HG02588 (cell line): Measurements from ENCODE around the gene CRYM.
"Not testable (repeated sequence)": the region's sequence is repeated elsewhere in the genome, so short reads cannot be mapped to it uniquely, and the experiment has no call there.

Experiments used
- ATAC-seq: cut with Tn5 transposase; IDR thresholded peaks from one replicate; pipeline ENCODE4 v1.9.1; 2021; ENCODE audit warnings: mild to moderate bottlenecking, moderate library complexity; ENCODE audit not compliant: unreplicated experiment

Gene CRYM

DNA sequence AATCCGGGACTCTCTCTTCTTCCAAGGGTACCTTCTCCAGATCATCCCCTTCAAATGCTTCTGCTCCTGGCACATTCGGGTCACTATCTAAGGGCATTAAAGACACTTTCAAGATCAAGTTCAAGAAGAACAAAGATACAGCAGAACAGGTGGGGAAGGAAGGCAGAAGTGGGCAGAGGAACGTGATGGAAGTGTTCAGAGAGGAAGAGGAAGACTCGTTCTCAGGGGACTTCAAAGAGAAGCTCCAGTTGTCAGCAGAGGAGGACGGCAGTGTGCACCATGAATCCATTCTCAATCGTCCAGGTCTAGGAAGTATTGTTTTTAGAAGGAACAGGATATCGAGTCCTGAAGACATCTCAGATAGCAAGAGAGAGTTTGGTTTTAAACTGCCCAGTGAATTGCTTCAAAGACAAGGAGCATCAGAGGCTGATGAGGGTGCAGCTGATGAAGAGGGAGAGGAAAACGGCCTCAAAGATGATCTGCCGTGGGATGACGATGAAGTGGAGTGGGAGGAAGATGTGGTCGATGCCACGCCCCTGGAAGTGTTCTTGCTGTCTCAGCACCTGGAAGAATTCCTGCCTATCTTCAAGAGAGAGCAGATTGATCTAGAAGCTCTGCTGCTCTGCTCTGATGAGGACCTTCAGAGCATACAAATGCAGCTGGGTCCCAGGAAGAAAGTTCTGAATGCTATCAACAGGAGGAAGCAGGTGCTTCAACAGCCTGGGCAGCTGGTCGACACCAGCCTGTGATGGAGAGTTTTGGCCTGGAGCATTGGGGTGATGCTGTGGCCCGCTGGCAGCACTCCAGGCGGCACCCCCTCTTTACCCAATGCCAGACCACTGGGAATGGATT is 27.8 kb downstream of the CRYM start:
- ATAC-seq: no peak

DNA sequence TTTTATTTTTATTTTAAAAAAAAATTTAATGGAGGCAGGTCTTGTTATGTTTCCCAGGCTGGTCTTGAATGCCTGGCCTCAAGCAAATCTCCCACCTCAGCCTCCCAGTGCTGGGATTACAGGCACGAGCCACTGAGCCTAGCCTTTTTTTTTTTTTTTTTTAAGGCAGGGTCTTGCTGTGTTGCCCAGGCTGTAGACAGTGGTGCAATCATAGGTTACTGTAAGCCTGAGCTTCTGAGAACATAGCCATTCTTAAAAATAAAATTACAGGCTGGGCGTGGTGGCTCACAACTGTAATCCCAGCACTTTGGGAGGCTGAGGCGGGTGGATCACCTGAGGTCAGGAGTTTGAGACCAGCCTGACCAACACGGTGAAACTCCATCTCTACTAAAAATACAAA is 29.9 kb downstream of the CRYM start:
- ATAC-seq: not testable (repeated sequence)

DNA sequence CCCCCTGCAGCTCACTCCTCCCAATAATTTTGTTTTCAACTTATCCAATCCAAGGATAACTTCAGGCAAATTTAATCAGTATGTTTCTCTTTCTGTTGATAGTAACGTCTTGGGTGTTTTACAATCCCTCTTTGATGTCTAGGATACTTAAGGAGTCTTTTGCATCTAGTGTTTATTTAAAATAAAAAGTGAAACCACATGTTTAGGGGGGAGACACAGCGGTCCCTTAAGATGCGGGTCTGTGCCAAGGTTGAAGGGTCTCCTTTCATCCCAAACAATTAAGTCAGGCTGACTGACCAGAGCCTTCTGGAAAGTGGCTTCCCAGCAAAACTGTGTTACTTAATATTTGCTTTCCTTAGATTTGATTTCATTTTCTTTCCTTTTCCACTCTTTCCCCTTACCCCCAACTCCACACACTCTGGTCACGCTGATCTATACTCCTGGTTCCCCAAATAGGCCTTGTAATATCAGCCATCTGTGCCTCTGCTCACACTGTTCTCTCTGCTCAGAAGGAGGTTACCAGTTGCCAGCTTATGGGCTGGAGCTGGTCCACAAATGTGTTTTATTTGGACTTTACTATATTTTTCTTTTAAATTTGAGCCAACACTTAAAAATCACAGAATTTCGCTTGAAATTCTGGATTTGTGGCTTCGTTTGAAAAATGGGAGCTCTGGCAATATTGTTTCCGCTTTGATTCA is 33.4 kb downstream of the CRYM start:
- ATAC-seq: no peak

DNA sequence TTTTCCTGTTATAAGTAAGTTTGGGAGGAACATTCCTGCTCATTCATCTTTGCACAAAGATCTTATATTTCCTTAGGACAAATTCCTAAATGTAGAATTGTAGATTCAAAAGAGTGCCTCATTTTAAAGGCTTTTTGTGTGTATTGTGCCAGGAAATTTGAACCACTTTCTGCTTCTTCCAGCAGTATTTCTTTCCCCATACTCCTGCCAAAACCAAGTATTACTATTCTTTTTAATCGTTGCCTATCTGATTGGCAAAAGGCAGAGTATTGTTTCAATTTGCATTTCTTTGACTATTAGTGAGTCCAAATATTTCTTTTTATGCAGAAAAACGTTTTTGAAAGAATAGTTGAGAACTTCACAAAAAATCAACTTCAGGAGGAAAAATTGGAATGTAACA is 35.3 kb downstream of the CRYM start:
- no peak for ATAC-seq

DNA sequence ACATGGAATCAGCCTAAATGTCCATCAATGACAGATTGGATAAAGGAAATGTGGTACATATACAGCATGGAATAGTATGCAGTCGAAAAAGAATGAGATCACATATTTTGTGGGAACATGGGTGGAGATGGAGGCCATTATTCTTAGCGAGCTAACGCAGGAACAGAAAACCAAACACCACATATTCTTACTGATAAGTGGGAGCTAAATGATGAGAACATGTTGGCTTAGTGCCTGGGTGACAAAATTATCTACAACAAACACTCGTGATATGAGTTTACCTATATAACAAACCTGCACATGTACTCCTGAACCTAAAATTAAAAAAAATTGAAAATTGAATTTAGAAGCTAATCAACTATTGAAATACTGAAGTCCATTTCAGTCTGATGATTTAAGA is 38.4 kb downstream of the CRYM start:
- no peak for ATAC-seq

DNA sequence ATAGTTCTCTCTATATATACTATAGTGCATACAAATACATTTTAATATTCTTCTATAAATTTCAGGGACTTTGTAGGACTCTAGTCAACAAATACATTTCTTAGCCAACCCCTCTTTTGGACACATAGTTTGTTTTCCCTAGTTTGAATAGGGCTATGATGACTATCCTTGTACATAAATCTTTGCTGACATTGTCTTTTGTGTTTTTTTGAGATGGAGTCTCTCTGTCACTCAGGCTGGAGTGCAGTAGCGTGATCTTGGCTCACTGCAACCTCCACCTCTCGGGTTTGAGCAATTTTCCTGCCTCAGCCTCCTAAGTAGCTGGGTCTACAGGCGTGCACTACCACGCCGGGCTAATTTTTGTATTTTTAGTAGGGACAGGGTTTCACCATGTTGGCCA is 41.3 kb downstream of the CRYM start:
- no peak for ATAC-seq

DNA sequence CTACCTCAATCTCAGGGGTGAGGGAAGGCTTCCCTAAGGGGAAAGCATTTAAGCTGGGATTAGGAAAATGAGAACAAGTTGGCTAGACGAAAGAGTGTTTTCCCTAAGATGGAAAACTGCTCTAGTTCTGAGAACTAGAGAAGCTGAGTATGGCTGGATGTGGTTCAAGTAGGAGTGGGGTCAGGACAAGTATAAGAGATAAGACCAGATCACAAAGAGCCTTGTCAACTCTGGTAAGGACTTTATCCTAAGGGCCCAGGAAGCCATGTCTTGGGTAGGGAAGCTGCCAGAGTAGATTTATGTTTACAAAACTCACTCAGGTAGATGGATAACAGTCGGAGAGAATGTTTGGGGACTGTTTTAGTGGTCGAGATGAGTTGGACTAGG is 42.9 kb downstream of the CRYM start:
- ATAC-seq: no peak

DNA sequence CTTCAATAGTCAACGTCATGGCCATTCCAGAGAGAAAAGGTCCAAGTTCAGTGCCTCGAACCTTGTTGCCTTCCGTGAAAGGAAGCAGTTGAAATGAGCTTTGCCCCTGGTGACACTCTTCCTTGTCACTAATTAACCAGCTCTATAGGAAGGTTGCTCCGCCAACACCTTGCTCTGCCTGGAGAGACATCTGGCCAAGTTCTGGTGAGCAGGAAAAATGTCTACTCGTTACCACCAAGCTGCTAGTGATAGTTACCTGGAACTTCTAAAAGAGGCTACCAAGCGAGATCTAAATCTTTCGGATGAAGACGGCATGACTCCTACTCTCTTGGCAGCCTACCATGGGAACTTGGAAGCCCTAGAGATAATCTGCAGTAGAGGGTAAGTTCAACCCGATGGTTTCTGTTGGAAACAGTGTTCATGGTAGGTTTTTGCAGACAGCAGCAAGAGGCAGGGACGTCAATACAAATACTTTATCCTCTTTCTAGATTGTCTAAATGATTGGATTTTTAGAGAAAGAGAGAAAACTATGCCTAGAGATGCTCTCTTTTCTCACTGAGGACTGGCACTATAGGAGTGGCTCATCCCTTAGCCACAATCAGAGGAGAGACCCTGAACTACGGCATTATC is 44.5 kb downstream of the CRYM start, which contains the start of gene ANKS4B:
Gene ANKS4B (plus strand): TSS at position 179 of the 630 bp plus-strand sequence. CDS start 39 bp downstream, at position 218.
- no peak for ATAC-seq

DNA sequence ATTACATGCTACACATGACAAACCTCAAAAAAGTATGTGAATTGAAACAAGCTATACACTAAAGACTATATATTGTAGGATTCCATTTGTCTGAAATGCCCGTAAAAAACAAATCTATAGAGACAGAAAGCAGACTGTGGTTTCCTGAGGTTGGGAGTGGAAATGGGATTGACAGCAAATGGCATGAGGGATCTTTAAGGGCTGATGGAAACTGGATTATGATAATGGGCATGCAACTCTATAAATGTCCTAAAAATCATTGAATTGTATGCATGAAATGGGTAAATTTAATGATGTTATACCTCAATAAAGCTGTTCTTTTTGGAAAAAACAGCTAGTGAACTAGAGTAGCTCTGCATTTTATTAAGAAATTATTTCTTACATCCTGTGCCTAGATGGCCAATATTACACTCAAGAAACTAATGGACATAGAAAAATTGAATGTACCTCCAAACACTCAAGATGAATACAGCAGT is 45.0 kb downstream of the CRYM start:
- no peak for ATAC-seq

DNA sequence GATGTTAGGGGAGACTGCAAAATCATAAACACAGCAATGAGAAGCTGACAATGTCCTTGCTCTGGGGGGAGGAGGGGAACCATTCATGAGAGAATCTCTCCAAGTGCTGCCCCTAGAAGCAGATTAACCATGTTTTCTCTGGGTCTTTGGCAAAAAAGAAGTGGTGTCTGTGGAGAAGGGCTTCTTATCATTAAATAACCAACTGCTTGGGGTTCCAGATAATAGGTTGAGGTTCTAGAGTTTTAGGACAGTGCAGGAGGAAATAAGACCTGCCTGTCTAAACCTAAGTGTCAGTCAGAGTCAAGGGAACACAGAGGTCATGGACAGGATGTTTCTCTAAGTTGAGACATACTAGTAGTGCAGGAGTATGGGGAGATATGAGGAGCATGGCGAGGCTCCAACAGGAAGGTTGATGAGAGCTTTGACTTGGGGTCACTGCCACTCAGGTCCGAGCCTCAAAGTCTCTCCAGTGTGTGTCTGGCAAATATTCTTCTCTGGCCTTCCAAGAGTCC is 49.7 kb downstream of the CRYM start:
- ATAC-seq: no peak

DNA sequence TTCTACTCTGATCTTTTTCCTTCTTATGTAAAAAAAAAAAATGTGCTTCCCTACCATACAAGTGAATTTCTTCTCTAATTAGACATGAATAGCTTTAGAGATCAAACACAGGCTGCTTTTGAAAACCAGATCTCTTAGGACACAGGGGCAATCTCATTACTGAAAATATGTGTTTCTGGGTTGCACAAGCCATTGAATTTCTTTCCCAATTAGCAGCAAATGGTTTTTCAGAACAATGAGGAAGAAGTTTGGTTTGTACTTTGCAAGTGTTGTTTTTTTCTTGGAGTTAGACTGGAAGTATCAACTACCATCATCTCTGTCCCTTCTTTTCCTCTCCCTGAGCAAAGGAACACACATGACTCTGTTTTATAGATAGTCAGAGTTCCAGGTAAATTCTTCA is 50.2 kb downstream of the CRYM start:
- ATAC-seq: no peak

DNA sequence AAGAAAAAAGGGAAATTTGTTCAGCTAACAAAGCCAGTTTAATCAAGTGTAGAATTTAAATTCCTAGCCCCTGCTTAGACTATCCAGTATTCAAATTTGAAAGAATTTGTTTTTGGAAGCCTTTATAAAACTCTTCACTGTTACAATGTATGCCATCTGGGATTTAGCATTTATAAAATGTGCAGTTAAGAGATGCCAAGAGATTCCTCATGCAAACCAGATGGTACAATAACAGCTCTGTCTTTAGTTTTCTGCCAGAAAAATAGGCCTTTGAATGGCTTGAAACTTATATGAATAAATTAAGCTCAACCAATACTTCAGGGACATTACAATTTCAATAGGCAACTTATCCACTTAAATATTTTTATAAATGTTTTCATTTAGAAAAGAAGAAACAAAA is 51.3 kb downstream of the CRYM start:
- no peak for ATAC-seq

DNA sequence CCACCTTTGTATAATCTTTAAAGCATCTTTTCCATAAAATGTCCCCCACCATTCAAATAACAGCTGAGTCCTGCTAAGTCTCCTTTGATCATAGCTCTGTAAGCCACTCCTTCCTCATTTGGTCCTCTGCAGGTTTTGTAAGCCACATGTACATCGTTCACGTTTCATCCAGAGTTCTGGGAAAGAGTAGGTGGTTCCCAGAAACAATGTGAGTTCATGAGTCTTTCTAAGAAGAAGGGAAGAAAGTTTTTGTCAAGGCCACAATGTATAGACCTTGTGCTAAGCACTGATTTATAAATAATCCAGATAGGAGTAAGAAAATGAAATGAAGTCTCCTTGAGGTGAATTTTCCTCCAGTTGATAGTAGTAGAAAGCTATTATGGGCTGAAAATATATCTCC is 53.3 kb downstream of the CRYM start:
- no peak for ATAC-seq

DNA sequence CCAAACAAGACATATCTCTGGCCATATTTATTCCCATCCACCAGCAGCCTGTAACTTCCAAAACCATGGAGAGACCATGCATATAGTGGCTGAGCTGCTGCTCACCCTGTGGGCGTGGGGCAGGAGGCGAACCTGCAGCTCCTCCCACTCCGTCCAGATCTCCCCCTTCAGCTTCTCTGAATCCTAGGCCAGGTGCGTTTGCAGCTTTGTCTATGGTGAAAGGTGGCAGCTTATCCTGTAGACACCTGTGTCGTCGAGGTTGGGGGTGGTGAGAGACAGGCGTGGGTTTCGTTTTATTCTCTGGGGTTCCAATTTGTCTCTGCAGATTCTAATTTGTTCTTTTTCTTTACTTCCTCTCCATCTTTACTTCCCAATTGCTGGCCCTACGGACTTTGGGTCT is 54.3 kb downstream of the CRYM start:
- ATAC-seq: no peak

DNA sequence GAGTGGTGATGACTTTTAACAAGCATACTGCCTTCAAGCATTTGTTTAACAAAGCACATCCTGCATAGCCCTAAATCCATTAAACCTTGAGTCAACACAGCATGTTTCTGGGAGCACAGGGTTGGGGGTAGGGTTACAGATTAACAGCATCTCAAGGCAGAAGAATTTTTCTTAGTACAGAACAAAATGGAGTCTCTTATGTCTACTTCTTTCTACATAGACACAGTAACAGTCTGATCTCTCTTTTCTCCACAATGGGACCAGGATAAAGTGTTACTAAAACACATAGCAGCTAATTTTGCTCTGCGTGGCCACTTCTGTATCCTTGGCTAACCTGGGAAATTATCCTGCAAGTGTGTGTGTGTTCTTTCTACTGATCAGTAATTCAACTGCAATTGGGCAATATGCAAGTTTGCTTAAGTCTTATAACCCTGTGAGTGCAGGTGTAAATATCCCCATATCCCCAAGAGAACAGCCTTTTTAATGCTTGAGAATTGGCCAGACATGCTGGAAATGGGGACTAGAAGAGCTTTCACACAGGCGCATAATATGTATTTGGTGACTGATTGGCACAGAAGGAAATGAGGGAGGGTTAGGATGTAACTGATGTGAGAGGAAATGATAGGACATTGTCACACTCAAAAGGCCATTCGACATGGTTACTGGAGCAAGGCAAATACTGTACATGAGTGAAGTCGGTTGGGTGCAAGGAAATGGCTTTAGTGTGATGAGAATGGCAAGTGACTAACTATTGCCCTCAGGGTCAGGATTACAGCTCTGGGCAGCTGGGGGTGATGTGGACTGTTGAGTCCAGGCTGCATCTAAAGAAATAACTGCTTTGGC is 55.4 kb downstream of the CRYM start:
- ATAC-seq: no peak

DNA sequence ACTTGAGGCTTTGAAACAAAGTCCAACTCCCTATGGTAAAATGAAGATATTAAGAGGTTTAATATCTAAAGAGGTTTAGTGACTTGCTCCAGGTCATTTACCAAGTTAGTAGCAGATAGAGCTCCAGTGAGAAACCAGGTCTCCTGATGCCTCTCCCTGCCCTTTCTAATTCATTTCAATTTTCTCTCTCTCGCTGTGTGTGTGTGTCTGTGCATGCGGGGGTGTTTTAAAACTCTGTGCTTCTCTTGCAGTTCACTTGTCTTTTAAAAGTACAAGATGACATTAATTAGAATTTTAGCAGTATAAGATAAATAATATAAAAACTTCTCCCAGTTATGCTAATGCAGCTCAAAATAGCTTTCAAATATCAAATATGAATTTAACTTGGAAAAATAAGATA is 58.5 kb downstream of the CRYM start:
- ATAC-seq: no peak

DNA sequence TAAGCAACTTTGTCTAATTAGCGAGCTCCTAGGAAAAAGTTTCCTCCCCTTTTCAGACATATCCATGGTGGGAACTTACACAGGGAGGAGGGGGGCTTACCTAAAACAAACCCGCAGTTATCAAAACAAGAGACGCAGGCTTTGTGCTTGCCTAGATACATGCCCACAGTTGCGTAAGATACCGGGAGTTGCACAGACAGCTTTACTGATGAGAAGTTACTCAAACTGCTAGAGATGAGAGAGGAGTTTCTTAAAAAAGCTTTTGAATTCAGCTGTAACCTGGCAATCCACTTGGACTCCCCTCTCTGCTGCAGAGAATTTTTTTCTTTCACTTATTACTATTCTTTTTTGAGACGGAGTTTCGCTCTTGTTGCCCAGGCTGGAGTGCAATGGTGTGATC is 59.9 kb downstream of the CRYM start:
- ATAC-seq: no peak

DNA sequence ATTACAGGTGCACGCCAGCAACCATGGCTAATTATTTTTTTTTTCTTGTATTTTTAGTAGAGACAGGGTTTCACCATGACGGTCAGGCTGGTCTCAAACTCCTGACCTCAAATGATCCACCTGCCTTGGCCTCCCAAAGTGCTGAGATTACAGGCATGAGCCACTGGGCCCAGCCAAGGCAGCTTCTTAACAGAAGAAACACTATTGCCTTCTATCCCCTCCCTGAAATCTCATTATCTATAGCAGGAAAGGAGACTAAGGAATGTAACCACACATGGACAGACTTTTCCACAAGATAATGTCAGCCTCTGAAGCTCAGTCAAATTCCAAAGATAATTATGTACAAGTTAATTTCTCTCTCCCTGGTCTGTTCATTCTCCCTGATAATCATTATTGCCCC is 61.0 kb downstream of the CRYM start:
- no peak for ATAC-seq

DNA sequence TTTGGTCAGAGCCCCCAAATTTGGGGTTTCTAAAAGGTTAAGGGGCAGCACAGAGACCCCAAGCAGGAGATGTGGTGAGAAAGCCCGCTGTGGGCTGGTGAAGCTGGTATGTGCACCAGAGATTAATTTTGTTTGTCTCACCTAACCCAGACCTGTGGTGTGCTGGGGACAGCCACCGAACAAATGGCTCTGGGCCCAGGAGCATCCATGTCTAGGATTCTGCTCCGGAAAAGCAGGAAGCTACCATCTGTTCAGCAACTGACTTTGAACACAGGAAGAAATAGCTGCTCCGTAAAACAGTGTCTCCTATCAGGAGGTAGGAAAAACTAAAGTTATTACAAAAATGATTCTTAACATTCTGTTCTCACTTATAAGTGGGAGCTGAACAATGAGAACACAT is 64.0 kb downstream of the CRYM start:
- ATAC-seq: no peak

DNA sequence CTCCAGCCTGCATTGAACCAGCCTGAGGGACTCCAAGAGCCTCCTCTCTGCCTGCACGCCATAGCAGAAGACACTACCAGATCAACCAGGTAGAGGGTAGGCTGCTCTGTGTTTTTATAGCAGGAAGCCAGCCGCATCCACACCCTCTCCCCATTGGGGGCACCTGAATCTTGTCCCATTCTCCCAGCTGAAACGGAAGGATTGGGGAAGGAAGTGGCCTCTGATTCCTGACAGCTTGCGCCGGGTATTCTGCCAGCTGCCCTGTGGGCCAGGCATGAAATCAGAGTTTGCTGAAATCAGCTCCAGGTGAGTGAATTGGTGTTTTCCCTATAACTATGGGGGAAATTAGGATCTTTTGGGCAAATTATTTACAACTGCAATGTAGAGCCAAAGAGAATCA is 66.6 kb downstream of the CRYM start, which contains the start of gene ZP2:
Gene ZP2 (minus strand): TSS at position 89 of the 400 bp plus-strand sequence. CDS start 27 bp downstream, at position 62.
- ATAC-seq: no peak
